Prostate gland (tissue), 2 donors: ENCODE results near the gene PDE2A.

ENCODE experiments used
- CTCF ChIP-seq, 4 experiments: fragments of 200-600 bp in 2 of 4; fragments of 450-650 bp in 2 of 4; sonication (generic) in 2 of 4; IDR thresholded peaks; 1 replicate in 3 of 4; 2 replicates in 1 of 4; pipeline ENCODE4 v1.5.1; 2016 to 2019; ENCODE audit warnings: antibody characterized with exemption in 4 of 4, mild to moderate bottlenecking in 2 of 4, moderate library complexity in 2 of 4
- POLR2AphosphoS5 ChIP-seq: sonication (generic); formaldehyde crosslinking; IDR thresholded peaks from one replicate; pipeline ENCODE4 v1.6.1; 2017; ENCODE audit warnings: antibody characterized with exemption

GRCh38 chr11:72594493-72595291, 79.5 kb downstream of the PDE2A start:
- TF ChIP-seq POLR2AphosphoS5 (no peak), CTCF (IDR thresholded peaks at IDR 0.05) (no peak)
